Right lobe of liver (tissue), 4 donors: Measurements from ENCODE around the gene MORC4.
A peak's percentile ranks its signal among the peaks of the same experiment; 100 is the strongest.

ENCODE experiments used
- CTCF ChIP-seq, 4 donors: fragments of 200-600 bp in 3 of 4; fragments of 450-650 bp in 1 of 4; IDR thresholded peaks; one replicate each; pipeline versions ENCODE4 v1.5.1 to v1.8.0; 2016 to 2022; ENCODE audit warnings: antibody characterized with exemption in 4 of 4, mild to moderate bottlenecking in 2 of 4
- POLR2A ChIP-seq: fragments of 450-650 bp; IDR thresholded peaks from one replicate; pipeline ENCODE4 v1.6.1; 2017; ENCODE audit warnings: antibody characterized with exemption, mild to moderate bottlenecking
- donor health status: DM: no; HTN: no; CAD: no.
- donor health status: DM: no; HTN: no; CAD: no.
- donor health status: DM: no; HTN: yes; CAD: no.

GRCh38 chrX:107025545-107025944 lies 25.5 kb upstream of the MORC4 start:
- TF ChIP-seq CTCF (IDR thresholded peaks at IDR 0.05) (peak; percentile 56), POLR2A (no peak)
